CD14-positive monocyte (primary cell): ENCODE data around the gene NDFIP2. TPM values are rescaled to one million over a fixed set of nuclear protein-coding genes. Genes with fewer than 3 reads are reported as not detected.

Experiments used
- DNase-seq, 3 donors: peaks; one replicate each; pipeline ENCODE4 v3.0.0-alpha.2; 2011 to 2022
- H2AFZ ChIP-seq: 2 replicates; pipeline ENCODE4 v1.6.0; 2012; ENCODE audit warnings: mild to moderate bottlenecking, low read depth, low read length, inconsistent platforms; ENCODE audit not compliant: insufficient read depth, poor library complexity, severe bottlenecking
- H3K27ac ChIP-seq, 2 donors: 1 replicate in 1 of 2; 2 replicates in 1 of 2; pipeline ENCODE4 v1.5.1; 2012 to 2013; ENCODE audit warnings: low read length in 2 of 2, control low read depth in 1 of 2, inconsistent platforms in 1 of 2, low read depth in 1 of 2, mild to moderate bottlenecking in 1 of 2
- H3K27me3 ChIP-seq, 2 donors: one replicate each; pipeline versions ENCODE4 v1.6.0 to v1.6.1; 2011 to 2013; ENCODE audit warnings: low read length in 2 of 2; ENCODE audit not compliant: control insufficient read depth in 2 of 2, insufficient read depth in 2 of 2
- H3K36me3 ChIP-seq, 2 donors: replicated peaks in 1 of 2; 1 replicate in 1 of 2; 2 replicates in 1 of 2; pipeline versions ENCODE4 v1.5.1 to v1.6.1; 2012 to 2013; ENCODE audit warnings: low read length in 2 of 2, control low read depth in 1 of 2, inconsistent platforms in 1 of 2, mild to moderate bottlenecking in 1 of 2; ENCODE audit not compliant: insufficient read depth in 2 of 2, control insufficient read depth in 1 of 2
- H3K4me1 ChIP-seq, 2 donors: 1 replicate in 1 of 2; 2 replicates in 1 of 2; pipeline versions ENCODE4 v1.5.1 to v1.6.1; 2012 to 2013; ENCODE audit warnings: low read length in 2 of 2, control low read depth in 1 of 2, inconsistent platforms in 1 of 2, mild to moderate bottlenecking in 1 of 2, moderate library complexity in 1 of 2; ENCODE audit not compliant: insufficient read depth in 2 of 2, control insufficient read depth in 1 of 2
- H3K4me2 ChIP-seq: replicated peaks from 2 replicates; pipeline ENCODE3; 2012; ENCODE audit warnings: low read length, moderate library complexity, mild to moderate bottlenecking; ENCODE audit not compliant: poor library complexity, severe bottlenecking; ENCODE audit errors: extremely low read depth
- H3K4me3 ChIP-seq, 3 experiments: fragments of 200-600 bp in 1 of 3; sonication (generic) in 1 of 3; replicated peaks in 1 of 3; 1 replicate in 2 of 3; 2 replicates in 1 of 3; pipeline ENCODE4 v1.5.1; 2011 to 2013; ENCODE audit warnings: low read length in 3 of 3, mild to moderate bottlenecking in 3 of 3, control low read depth in 2 of 3, low read depth in 2 of 3, inconsistent platforms in 1 of 3, moderate library complexity in 1 of 3
- H3K79me2 ChIP-seq: 2 replicates; pipeline ENCODE4 v1.6.0; 2012; ENCODE audit warnings: mild to moderate bottlenecking, control low read depth, inconsistent platforms, low read length, moderate library complexity; ENCODE audit not compliant: insufficient read depth
- H3K9ac ChIP-seq: 2 replicates; pipeline ENCODE4 v1.6.0; 2017; ENCODE audit warnings: low read length, mild to moderate bottlenecking; ENCODE audit not compliant: insufficient read depth, poor library complexity, severe bottlenecking
- H3K9me3 ChIP-seq, 2 donors: replicated peaks in 1 of 2; 1 replicate in 1 of 2; 2 replicates in 1 of 2; pipeline versions ENCODE4 v1.5.1 to v1.6.1; 2012 to 2013; ENCODE audit warnings: low read length in 2 of 2, control low read depth in 1 of 2; ENCODE audit not compliant: control insufficient read depth in 1 of 2, insufficient read depth in 1 of 2
- H4K20me1 ChIP-seq: 2 replicates; pipeline ENCODE4 v1.6.0; 2012; ENCODE audit warnings: mild to moderate bottlenecking, low read length, control low read depth, moderate library complexity; ENCODE audit not compliant: insufficient read depth
- H3K27ac Mint-ChIP-seq, 7 donors: one replicate each; pipeline ENCODE4 v1.8.0; 2020; ENCODE audit warnings: mild to moderate bottlenecking in 7 of 7, mixed read lengths in 7 of 7, moderate library complexity in 6 of 7, inconsistent platforms in 2 of 7
- H3K27me3 Mint-ChIP-seq, 3 donors: one replicate each; pipeline ENCODE4 v1.8.0; 2021 to 2022; ENCODE audit warnings: low read depth in 3 of 3, mild to moderate bottlenecking in 3 of 3, mixed read lengths in 3 of 3, moderate library complexity in 3 of 3, inconsistent platforms in 1 of 3
- H3K36me3 Mint-ChIP-seq, 2 donors: one replicate each; pipeline ENCODE4 v1.8.0; 2020; ENCODE audit warnings: mixed read lengths in 2 of 2, inconsistent platforms in 1 of 2, mild to moderate bottlenecking in 1 of 2
- H3K4me1 Mint-ChIP-seq: one replicate; pipeline ENCODE4 v1.8.0; 2020; ENCODE audit warnings: mild to moderate bottlenecking, mixed read lengths
- H3K4me3 Mint-ChIP-seq, 2 donors: one replicate each; pipeline ENCODE4 v1.8.0; 2020; ENCODE audit warnings: mild to moderate bottlenecking in 2 of 2, mixed read lengths in 2 of 2, moderate library complexity in 1 of 2
- H3K9me3 Mint-ChIP-seq, 7 donors: one replicate each; pipeline ENCODE4 v1.8.0; 2020 to 2022; ENCODE audit warnings: mixed read lengths in 7 of 7, mild to moderate bottlenecking in 6 of 7, moderate library complexity in 6 of 7, inconsistent platforms in 2 of 7
- CTCF ChIP-seq: fragments of 200-600 bp; IDR thresholded peaks from one replicate; pipeline ENCODE4 v1.8.0; 2022; ENCODE audit warnings: antibody characterized with exemption, mild to moderate bottlenecking
- WGBS: methylation state at CpG from one replicate; pipeline ENCODE4 v1.1.5; 2013; ENCODE audit warnings: missing lambda C conversion rate; ENCODE audit not compliant: insufficient coverage; 5-methylcytosine and 5-hydroxymethylcytosine counted together
- intact Hi-C, 2 donors: fragments of 100-400 bp; cut with micrococcal nuclease; formaldehyde crosslinking; loops; one replicate each; pipeline versions ENCODE4 v1.15.0 to v1.15.1; 2023
- polyA plus RNA-seq, 3 donors: library from polyadenylated mRNA; depleted of rRNA in 1 of 3; unstranded in 2 of 3; stranded (reverse) in 1 of 3; fragments of 300-500 nt in 2 of 3; fragments of >200 nt in 1 of 3; fragmentation: Illumina TruSeq in 2 of 3; gene quantifications; 1 replicate in 2 of 3; 2 replicates in 1 of 3; pipeline ENCODE4 v1.2.3, GENCODE V29; 2012 to 2021

The NDFIP2 gene
- polyA plus RNA-seq, 3 donors = not detected

DNA sequence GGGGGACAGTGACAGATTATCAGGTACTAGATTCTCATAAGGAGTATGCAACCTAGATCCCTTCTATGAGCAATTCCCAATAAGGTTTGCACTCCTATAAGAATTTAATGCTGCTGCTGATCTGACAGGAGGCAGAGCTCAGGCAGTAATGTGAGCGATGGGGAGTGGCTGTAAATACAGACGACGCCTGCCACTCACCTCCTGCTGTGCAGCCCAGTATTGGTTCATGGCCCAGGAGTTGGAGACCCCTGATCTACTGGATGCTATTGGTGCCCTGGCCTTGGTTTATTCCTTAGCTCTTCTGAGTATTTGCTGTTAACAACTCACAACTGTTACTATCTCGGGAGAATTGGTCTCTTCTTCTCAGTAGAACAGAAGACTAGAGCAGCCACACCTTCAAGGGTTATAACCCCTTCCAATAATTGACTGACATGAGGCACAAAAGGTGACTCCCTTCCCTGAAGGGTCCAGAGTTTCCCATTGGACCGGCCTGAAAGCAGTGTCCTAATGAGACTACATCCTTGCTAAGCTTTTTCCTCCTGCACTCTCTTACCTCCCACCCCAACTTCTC is 39.9 kb upstream of the NDFIP2 start:
- no peak for TF ChIP-seq CTCF
- no peak for DNase-seq
- Mint-ChIP-seq H3K36me3 (no peaks in the 10 kb centered on the region), H3K27me3 (peaks cover 2 to 5% (median 4%) of the 10 kb centered on the region in 3 donors), H3K4me3 (no peak overlapping the region), H3K4me1 (no peaks in the 10 kb centered on the region), H3K27ac (no peak overlapping the region), H3K9me3 (peaks cover 0 to 3% (median 0%) of the 10 kb centered on the region in 7 donors)
- Histone ChIP-seq H2AFZ (no peak overlapping the region), H3K36me3 (no peaks in the 10 kb centered on the region), H3K27ac (no peak overlapping the region), H4K20me1 (no peaks in the 10 kb centered on the region), H3K4me1 (no peaks in the 10 kb centered on the region), H3K27me3 (peaks cover 0 to 3% of the 10 kb centered on the region in 2 donors), H3K9ac (no peak overlapping the region), H3K4me3 (no peak overlapping the region), H3K79me2 (no peaks in the 10 kb centered on the region), H3K4me2 (no peak overlapping the region), H3K9me3 (no peaks in the 10 kb centered on the region)
- intact Hi-C loops = no loop called here
- WGBS = 98% methylated on average over 5 of the region's 5 CpGs

GRCh38 chr13:79442221-79442620 is 38.7 kb upstream of the NDFIP2 start:
- DNase-seq = no peak
- H3K4me3 Mint-ChIP-seq = no peak overlapping the region
- Histone ChIP-seq H3K36me3 (no peaks in the 10 kb centered on the region), H3K4me1 (no peaks in the 10 kb centered on the region), H3K9ac (no peak overlapping the region), H4K20me1 (no peaks in the 10 kb centered on the region), H2AFZ (no peak overlapping the region), H3K9me3 (no peaks in the 10 kb centered on the region), H3K79me2 (no peaks in the 10 kb centered on the region), H3K4me2 (no peak overlapping the region), H3K27ac (no peak overlapping the region), H3K27me3 (peaks cover 0 to 5% of the 10 kb centered on the region in 2 donors), H3K4me3 (no peak overlapping the region)
- H3K9me3 Mint-ChIP-seq = no peaks in the 10 kb centered on the region
- intact Hi-C loops = no loop called here
- no peaks in the 10 kb centered on the region for H3K4me1 Mint-ChIP-seq
- TF ChIP-seq CTCF = no peak
- H3K27ac Mint-ChIP-seq = no peak overlapping the region
- H3K27me3 Mint-ChIP-seq = peaks cover 2 to 6% (median 3%) of the 10 kb centered on the region in 3 donors
- H3K36me3 Mint-ChIP-seq = no peaks in the 10 kb centered on the region
- no CpG with 5 or more reads among the region's 1 CpG for WGBS
